GM12878 (cell line): ENCODE data around the gene NUP214. TPM values are rescaled to one million over a fixed set of nuclear protein-coding genes. Genes with fewer than 3 reads are reported as not detected.

Experiments used
- CHD4 ChIP-seq: fragments of 200-600 bp; sonication (generic); IDR thresholded peaks from 2 replicates; pipeline ENCODE4 v1.6.1; 2016; ENCODE audit warnings: mild to moderate bottlenecking
- EED ChIP-seq: sonication (generic); IDR thresholded peaks from 2 replicates; pipeline ENCODE4 v1.6.1; 2016; ENCODE audit warnings: antibody characterized with exemption, low read depth
- EP300 ChIP-seq, 2 experiments: fragments of 150-350 bp in 1 of 2; IDR thresholded peaks; 2 replicates each; pipeline ENCODE4 v1.6.1; 2011 to 2012; ENCODE audit warnings: low read depth in 2 of 2, low read length in 2 of 2, borderline replicate concordance in 1 of 2, improper control_type of control experiment in 1 of 2, inconsistent platforms in 1 of 2; ENCODE audit not compliant: control insufficient read depth in 1 of 2
- ETV6 ChIP-seq, 2 experiments: fragments of 450-650 bp in 1 of 2; IDR thresholded peaks in 1 of 2; conservative IDR thresholded peaks in 1 of 2; 2 replicates each; pipeline ENCODE4 v1.6.1; 2014; ENCODE audit warnings: antibody characterized with exemption in 1 of 2, borderline replicate concordance in 1 of 2, low read depth in 1 of 2, mild to moderate bottlenecking in 1 of 2, moderate library complexity in 1 of 2
- FOXM1 ChIP-seq: IDR thresholded peaks from 2 replicates; pipeline ENCODE4 v1.6.1; 2012; ENCODE audit warnings: low read depth, mild to moderate bottlenecking, inconsistent platforms, low read length, moderate library complexity
- HDAC6 ChIP-seq: fragments of 200-600 bp; sonication (generic); IDR thresholded peaks from one replicate; pipeline ENCODE4 v1.8.0; 2017; ENCODE audit warnings: antibody characterized with exemption; ENCODE audit not compliant: unreplicated experiment
- POLR2AphosphoS2 ChIP-seq: IDR thresholded peaks from 2 replicates; pipeline ENCODE4 v1.6.1; 2011; ENCODE audit warnings: low read depth, mild to moderate bottlenecking, low read length, improper control_type of control experiment, moderate library complexity
- SP1 ChIP-seq: IDR thresholded peaks from one replicate; pipeline ENCODE4 v1.6.1; 2011; ENCODE audit warnings: low read depth, low read length
- SREBF1 ChIP-seq: IDR thresholded peaks from 2 replicates; pipeline ENCODE4 v1.6.1; 2012; ENCODE audit warnings: mild to moderate bottlenecking, low read length
- ZBED1 ChIP-seq: IDR thresholded peaks from 2 replicates; pipeline ENCODE4 v1.6.1; 2016; ENCODE audit warnings: borderline replicate concordance
- ZNF274 ChIP-seq: IDR thresholded peaks from one replicate; pipeline ENCODE4 v1.8.0; 2011; ENCODE audit not compliant: insufficient read length, insufficient read depth
- polyA plus RNA-seq, 11 experiments: library from polyadenylated mRNA; depleted of rRNA in 4 of 11; unstranded in 6 of 11; stranded (reverse) in 5 of 11; fragments of >200 nt; fragmentation: Nextera tagmentation in 4 of 11; fragmentation: Illumina TruSeq in 1 of 11; extraction: Ambion mirVana in 4 of 11; extraction: Trizol in 1 of 11; gene quantifications; 1 replicate in 1 of 11; 2 replicates in 10 of 11; pipeline versions ENCODE4 v1.2.1 to v1.2.3, GENCODE V29; 2011 to 2016; ENCODE audit warnings: inconsistent platforms in 2 of 11, missing spikeins in 2 of 11, low read depth in 1 of 11
- total RNA-seq, 4 experiments: library from RNA; depleted of rRNA in 3 of 4; stranded (reverse); fragments of >200 nt in 3 of 4; fragmentation: Illumina TruSeq in 1 of 4; extraction: Trizol in 1 of 4; gene quantifications; 2 replicates each; pipeline versions ENCODE4 v1.2.1 to v1.2.3, GENCODE V29; 2013 to 2021
- TF ChIP-seq, protein P1 (sequence below): IDR thresholded peaks from 2 replicates; pipeline ENCODE4 v1.6.1; 2011; ENCODE audit warnings: low read depth, low read length, improper control_type of control experiment, borderline replicate concordance

The NUP214 gene
- total and polyA plus RNA-seq, 10 of the 15 experiments (the other 5 are each of a cell fraction or from before 2014, with no cell fraction given): 11.7 to 53.8 (median 17.6) TPM

DNA sequence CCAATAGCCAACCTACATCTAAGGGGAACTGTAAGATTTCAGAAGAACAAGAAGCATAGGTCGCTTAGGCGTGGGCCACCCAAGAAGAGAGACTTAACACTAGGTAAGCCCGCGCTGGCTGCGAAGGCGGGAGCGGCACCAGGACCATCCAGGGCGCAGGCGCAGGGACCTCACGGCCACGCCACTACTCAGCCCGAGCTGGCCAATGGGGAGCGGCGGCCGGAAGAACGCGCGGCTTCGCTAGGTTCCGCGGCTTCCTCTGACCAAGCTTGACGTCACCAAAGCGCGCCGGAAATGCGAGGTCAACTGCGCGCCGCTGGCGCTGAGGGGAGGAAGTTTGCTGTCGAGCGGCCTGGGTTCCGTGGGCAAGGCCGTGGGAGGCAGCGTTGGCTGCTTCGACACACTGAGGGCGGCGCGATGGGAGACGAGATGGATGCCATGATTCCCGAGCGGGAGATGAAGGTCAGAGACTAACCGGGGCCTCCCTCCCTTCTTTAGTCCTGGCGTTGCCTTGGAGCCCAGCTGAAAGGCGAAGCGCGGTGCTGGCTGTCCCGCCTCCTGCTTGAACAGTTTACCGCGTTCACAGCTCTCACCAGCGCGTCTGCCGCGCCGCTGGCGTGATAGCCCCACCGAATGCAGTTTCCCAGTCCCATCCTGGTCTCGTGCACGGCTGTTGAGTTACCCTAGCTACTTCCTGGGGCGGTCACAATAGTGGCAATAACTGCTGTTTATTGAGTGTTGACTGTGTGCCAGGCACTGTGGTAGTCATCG lies at the start of gene NUP214 (continued):
- TF ChIP-seq POLR2AphosphoS2: peak; percentile 91
- no peak for TF ChIP-seq ZBED1
- TF ChIP-seq SREBF1: 0 out of 2 replicates have a peak, but pooled peaks have one; percentile 16
- no peak for TF ChIP-seq EED
- TF ChIP-seq SP1: peak; percentile 72
- peak in 1 of 2 experiments; percentile 48; a peak in 1 of 4 replicates for TF ChIP-seq EP300 (IDR thresholded peaks at IDR 0.05; ENCODE audit: borderline replicate concordance in 1 of 2, control insufficient read depth in 1 of 2, low read depth in 2 of 2, low read length in 2 of 2)
- TF ChIP-seq ZNF274: no peak
- no peak for TF ChIP-seq CHD4
- TF ChIP-seq, protein P1, sequence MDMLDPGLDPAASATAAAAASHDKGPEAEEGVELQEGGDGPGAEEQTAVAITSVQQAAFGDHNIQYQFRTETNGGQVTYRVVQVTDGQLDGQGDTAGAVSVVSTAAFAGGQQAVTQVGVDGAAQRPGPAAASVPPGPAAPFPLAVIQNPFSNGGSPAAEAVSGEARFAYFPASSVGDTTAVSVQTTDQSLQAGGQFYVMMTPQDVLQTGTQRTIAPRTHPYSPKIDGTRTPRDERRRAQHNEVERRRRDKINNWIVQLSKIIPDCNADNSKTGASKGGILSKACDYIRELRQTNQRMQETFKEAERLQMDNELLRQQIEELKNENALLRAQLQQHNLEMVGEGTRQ: no peak
- TF ChIP-seq HDAC6: no peak
- no peak for TF ChIP-seq FOXM1
- no peak for TF ChIP-seq ETV6 (conservative IDR thresholded peaks at IDR 0.05 in 1 of 2, IDR thresholded peaks at IDR 0.05 in 1 of 2; ENCODE audit: borderline replicate concordance in 1 of 2, low read depth in 1 of 2)
